GM12878 (cell line): ENCODE data around the gene TECPR1. TPM values are rescaled to one million over a fixed set of nuclear protein-coding genes. Genes with fewer than 3 reads are reported as not detected.

Experiments used
- ATAC-seq: fragments of 200-7000 bp; cut with Tn5 transposase; 3 replicates; pipeline ENCODE4 v1.9.1; 2020; ENCODE audit warnings: mild to moderate bottlenecking, moderate library complexity
- BruUV-seq: library from RNA; stranded (reverse); fragments of 400-500 nt; replicated peaks from 2 replicates; lab custom pipeline; 2021; lab: Mats Ljungman, UMichigan
- CTCF ChIA-PET: fragments of 300-600 bp; sonication (Branson Sonifier 250); formaldehyde crosslinking; extraction: SDS; loops from one replicate; lab custom pipeline; 2021; ENCODE audit warnings: inconsistent platforms; lab: Yijun Ruan, JAX
- POLR2A ChIA-PET: fragments of 350-600 bp; formaldehyde crosslinking; extraction: SDS; loops from one replicate; lab custom pipeline; 2021; ENCODE audit warnings: inconsistent platforms; lab: Charles Lee
- RAD21 ChIA-PET: fragments of 300-600 bp; sonication (Branson Sonifier 250); formaldehyde crosslinking; loops from one replicate; lab custom pipeline; 2023; ENCODE audit warnings: antibody characterized with exemption; ENCODE audit not compliant: unreplicated experiment; lab: Charles Lee
- SMC1A ChIA-PET: fragments of 300-600 bp; sonication (Branson Sonifier 250); formaldehyde crosslinking; loops from one replicate; lab custom pipeline; 2023; ENCODE audit not compliant: unreplicated experiment, uncharacterized antibody; lab: Charles Lee
- DNase-seq: peaks from one replicate; pipeline ENCODE4 v3.0.0-alpha.2; 2011; ENCODE audit warnings: low read depth, low spot score
- FAIRE-seq: peaks from 3 replicates; lab custom pipeline; 2011; peaks lifted over from hg19 to GRCh38; lab: Jason Lieb, UNC
- H2AFZ ChIP-seq: 2 replicates; pipeline ENCODE4 v1.6.0; 2011; ENCODE audit warnings: low read depth, low read length, control low read depth; ENCODE audit not compliant: control insufficient read depth
- H3K27ac ChIP-seq: 2 replicates; pipeline ENCODE4 v1.5.1; 2011; ENCODE audit warnings: control low read depth; ENCODE audit not compliant: control insufficient read depth, insufficient read depth
- H3K27me3 ChIP-seq, 2 experiments: replicated peaks in 1 of 2; 2 replicates each; pipeline versions ENCODE4 v1.6.0 to v1.6.1; 2011; ENCODE audit warnings: low read length in 1 of 2; ENCODE audit not compliant: control insufficient read depth in 2 of 2, insufficient read depth in 2 of 2
- H3K36me3 ChIP-seq, 2 experiments: 2 replicates each; pipeline ENCODE4 v1.5.1; 2011; ENCODE audit warnings: low read length in 1 of 2; ENCODE audit not compliant: control insufficient read depth in 2 of 2, insufficient read depth in 2 of 2
- H3K4me1 ChIP-seq: 2 replicates; pipeline ENCODE4 v1.6.1; 2011; ENCODE audit warnings: mild to moderate bottlenecking, low read length, moderate library complexity, mixed read lengths; ENCODE audit not compliant: control insufficient read depth, insufficient read depth
- H3K4me2 ChIP-seq: 2 replicates; pipeline ENCODE4 v1.6.0; 2011; ENCODE audit warnings: control low read depth; ENCODE audit not compliant: control insufficient read depth, insufficient read depth
- H3K4me3 ChIP-seq: fragments of 200-600 bp; sonication (generic); 2 replicates; pipeline ENCODE4 v1.5.1; 2016
- H3K79me2 ChIP-seq: 2 replicates; pipeline ENCODE4 v1.6.0; 2011; ENCODE audit warnings: low read length; ENCODE audit not compliant: control insufficient read depth, insufficient read depth
- H3K9ac ChIP-seq: 2 replicates; pipeline ENCODE4 v1.8.0; 2011; ENCODE audit warnings: low read length, control low read depth, mixed read lengths; ENCODE audit not compliant: control insufficient read depth, insufficient read depth
- H3K9me3 ChIP-seq: replicated peaks from 3 replicates; pipeline ENCODE4 v1.5.1; 2011; ENCODE audit warnings: mild to moderate bottlenecking, low read length; ENCODE audit not compliant: control insufficient read depth, insufficient read depth
- H4K20me1 ChIP-seq: 2 replicates; pipeline ENCODE4 v1.6.0; 2011; ENCODE audit not compliant: control insufficient read depth, insufficient read depth
- EED ChIP-seq: sonication (generic); IDR thresholded peaks from 2 replicates; pipeline ENCODE4 v1.6.1; 2016; ENCODE audit warnings: antibody characterized with exemption, low read depth
- ELK1 ChIP-seq: IDR thresholded peaks from 2 replicates; pipeline ENCODE4 v1.6.1; 2012; ENCODE audit warnings: low read depth, low read length, improper control_type of control experiment
- EZH2 ChIP-seq: IDR thresholded peaks from 2 replicates; pipeline ENCODE4 v1.6.1; 2012; ENCODE audit warnings: low read depth, mild to moderate bottlenecking, control low read depth, inconsistent platforms, low read length, borderline replicate concordance; ENCODE audit not compliant: control insufficient read depth
- IKZF1 ChIP-seq: fragments of 450-650 bp; conservative IDR thresholded peaks from 2 replicates; pipeline ENCODE4 v1.6.1; 2017; ENCODE audit warnings: antibody characterized with exemption, mild to moderate bottlenecking
- IKZF2 ChIP-seq, 2 experiments: fragments of 450-650 bp; IDR thresholded peaks; 2 replicates each; pipeline ENCODE4 v1.6.1; 2017; ENCODE audit warnings: mild to moderate bottlenecking in 2 of 2, moderate library complexity in 2 of 2
- KAT2A ChIP-seq: conservative IDR thresholded peaks from 2 replicates; pipeline ENCODE4 v1.6.1; 2011; ENCODE audit warnings: low read depth, low read length; ENCODE audit not compliant: control insufficient read depth
- KDM1A ChIP-seq: fragments of 200-600 bp; sonication (generic); IDR thresholded peaks from 2 replicates; pipeline ENCODE4 v1.6.1; 2016; ENCODE audit warnings: borderline replicate concordance
- LARP7 ChIP-seq: fragments of 450-650 bp; IDR thresholded peaks from 2 replicates; pipeline ENCODE4 v1.6.1; 2017; ENCODE audit warnings: mild to moderate bottlenecking
- NFYA ChIP-seq: IDR thresholded peaks from 2 replicates; pipeline ENCODE4 v1.6.1; 2011; ENCODE audit warnings: low read depth, mild to moderate bottlenecking, low read length, improper control_type of control experiment, borderline replicate concordance
- NR2C2 ChIP-seq: IDR thresholded peaks from 2 replicates; pipeline ENCODE4 v1.6.1; 2011; ENCODE audit warnings: borderline replicate concordance, low read depth; ENCODE audit not compliant: control insufficient read depth, insufficient read length
- POU2F2 ChIP-seq: IDR thresholded peaks from 3 replicates; pipeline ENCODE4 v1.6.1; 2011; ENCODE audit warnings: low read depth, mild to moderate bottlenecking, low read length, borderline replicate concordance
- RAD51 ChIP-seq: fragments of 450-650 bp; IDR thresholded peaks from 2 replicates; pipeline ENCODE4 v1.6.1; 2016; ENCODE audit warnings: moderate library complexity, mild to moderate bottlenecking, inconsistent platforms
- RCOR1 ChIP-seq: conservative IDR thresholded peaks from 2 replicates; pipeline ENCODE4 v1.6.1; 2012; ENCODE audit warnings: low read depth, low read length, improper control_type of control experiment
- RELB ChIP-seq: fragments of 450-650 bp; IDR thresholded peaks from 2 replicates; pipeline ENCODE4 v1.6.1; 2017; ENCODE audit warnings: low read depth, mild to moderate bottlenecking, moderate library complexity
- RFX5 ChIP-seq: IDR thresholded peaks from 2 replicates; pipeline ENCODE4 v1.6.1; 2011; ENCODE audit warnings: low read depth, low read length, improper control_type of control experiment
- SMAD1 ChIP-seq: fragments of 450-650 bp; IDR thresholded peaks from 2 replicates; pipeline ENCODE4 v1.6.1; 2018; ENCODE audit warnings: mild to moderate bottlenecking, low read depth; ENCODE audit not compliant: partially characterized antibody
- SMARCA5 ChIP-seq: fragments of 450-650 bp; IDR thresholded peaks from 2 replicates; pipeline ENCODE4 v1.6.1; 2017; ENCODE audit warnings: mild to moderate bottlenecking
- SMC3 ChIP-seq: IDR thresholded peaks from 2 replicates; pipeline ENCODE4 v1.6.1; 2011; ENCODE audit warnings: low read length, improper control_type of control experiment, borderline replicate concordance
- SREBF2 ChIP-seq: IDR thresholded peaks from 2 replicates; pipeline ENCODE4 v1.6.1; 2012; ENCODE audit warnings: mild to moderate bottlenecking, low read length
- STAT3 ChIP-seq: IDR thresholded peaks from 2 replicates; pipeline ENCODE4 v1.6.1; 2011; ENCODE audit warnings: low read depth, low read length, improper control_type of control experiment
- WGBS: methylation state at CpG from one replicate; pipeline ENCODE4 v1.1.6; 2016; ENCODE audit warnings: low lambda C conversion rate; ENCODE audit not compliant: insufficient replicate concordance, insufficient coverage; ENCODE audit errors: missing lambda C conversion rate; 5-methylcytosine and 5-hydroxymethylcytosine counted together
- in situ Hi-C: fragments of 300-500 bp; cut with MboI; formaldehyde crosslinking; loops from 9 replicates; pipeline ENCODE4 v1.14.3; 2018; ENCODE audit warnings: mixed read lengths
- intact Hi-C: fragments of 100-400 bp; cut with micrococcal nuclease; formaldehyde crosslinking; loops from one replicate; pipeline ENCODE4 v1.14.2; 2022; ENCODE audit not compliant: unreplicated experiment
- polyA plus RNA-seq, 11 experiments: library from polyadenylated mRNA; depleted of rRNA in 4 of 11; unstranded in 6 of 11; stranded (reverse) in 5 of 11; fragments of >200 nt; fragmentation: Nextera tagmentation in 4 of 11; fragmentation: Illumina TruSeq in 1 of 11; extraction: Ambion mirVana in 4 of 11; extraction: Trizol in 1 of 11; gene quantifications; 1 replicate in 1 of 11; 2 replicates in 10 of 11; pipeline versions ENCODE4 v1.2.1 to v1.2.3, GENCODE V29; 2011 to 2016; ENCODE audit warnings: inconsistent platforms in 2 of 11, missing spikeins in 2 of 11, low read depth in 1 of 11
- total RNA-seq, 4 experiments: library from RNA; depleted of rRNA in 3 of 4; stranded (reverse); fragments of >200 nt in 3 of 4; fragmentation: Illumina TruSeq in 1 of 4; extraction: Trizol in 1 of 4; gene quantifications; 2 replicates each; pipeline versions ENCODE4 v1.2.1 to v1.2.3, GENCODE V29; 2013 to 2021

The TECPR1 gene
- total and polyA plus RNA-seq, 10 of the 15 experiments (the other 5 are each of a cell fraction or from before 2014, with no cell fraction given) = 0.26 to 16.8 (median 4.2) TPM

GRCh38 chr7:98177553-98177952, 74.5 kb downstream of the TECPR1 start (continued):
- TF ChIP-seq SMAD1 = no peak
- TF ChIP-seq, all 136 proteins: peak for 0

- BruUV-seq = TSS peak; percentile 22
- no peak overlapping the region for H3K4me3 ChIP-seq
- H3K4me1 ChIP-seq = no peaks in the 10 kb centered on the region
- RAD21 ChIA-PET = interaction anchor here (0.7 kb wide), 1 partner anchor 75 kb away, joined by 3 read pairs; no protein-coding TSS in a partner anchor
- H2AFZ ChIP-seq = no peak overlapping the region
- 94% methylated on average over 8 of the region's 8 CpGs for WGBS
- no peaks in the 10 kb centered on the region for H3K9me3 ChIP-seq
- no peaks in the 10 kb centered on the region for H4K20me1 ChIP-seq
- in situ Hi-C loops (no loop called here), intact Hi-C loops (no loop called here)
- H3K4me2 ChIP-seq = no peak overlapping the region
- H3K27ac ChIP-seq = no peak overlapping the region
- H3K79me2 ChIP-seq = no peaks in the 10 kb centered on the region
- POLR2A ChIA-PET = no interaction called here
- no peak overlapping the region for H3K9ac ChIP-seq
- no peak for DNase-seq
- no peak for TF ChIP-seq RELB
- no peak for TF ChIP-seq LARP7
- TF ChIP-seq POU2F2 = no peak
- TF ChIP-seq EZH2 = no peak
- TF ChIP-seq ELK1 = no peak
- TF ChIP-seq RCOR1 = no peak
- TF ChIP-seq STAT3 = no peak
- no peak for TF ChIP-seq NFYA
- TF ChIP-seq IKZF2 (IDR thresholded peaks at IDR 0.05) = no peak
- no peak for TF ChIP-seq SREBF2
- no peak for TF ChIP-seq KAT2A
- no peak for TF ChIP-seq EED
- no peak for TF ChIP-seq IKZF1
- no peak for TF ChIP-seq KDM1A
- no peak for TF ChIP-seq SMC3
- no peak for TF ChIP-seq RAD51
- TF ChIP-seq SMARCA5 = no peak
- TF ChIP-seq RFX5 = no peak
- no peak for TF ChIP-seq NR2C2
- TF ChIP-seq SMAD1 = no peak
- SMC1A ChIA-PET = interaction anchor here (0.8 to 1.1 kb wide), 2 partner anchors 55 to 226 kb away, joined by 3 to 4 read pairs; no protein-coding TSS in a partner anchor
- no peak for ATAC-seq
- CTCF ChIA-PET = interaction anchor here (1.1 to 4.5 kb wide), 2 partner anchors 13 to 154 kb away, joined by 4 to 31 read pairs; no protein-coding TSS in a partner anchor
- no peaks in the 10 kb centered on the region for H3K27me3 ChIP-seq
- FAIRE-seq = no peak
- H3K36me3 ChIP-seq = no peaks in the 10 kb centered on the region; a peak in 2 of 4 replicates
Observed at GRCh38 chr7:98175260-98175940, 76.6 kb downstream of the TECPR1 start.
